ENCODE results near the gene ZBTB18. TPM values are rescaled to one million over a fixed set of nuclear protein-coding genes. Genes with fewer than 3 reads are reported as not detected.

The ZBTB18 gene
- total RNA-seq, 1 donor from 2014 or later: 14.3 TPM

- ATAC-seq (no peak), DNase-seq (ENCODE audit: low spot score) (no peak)
Observed at GRCh38 chr1:244106176-244106575, 55.1 kb downstream of the ZBTB18 start.

Other genes starting within 250 kb of the ZBTB18 start
- 7.5 TPM for gene AKT3, start 201.0 kb upstream of the ZBTB18 start, total RNA-seq